ENCODE results near the gene NBL1. TPM values are rescaled to one million over a fixed set of nuclear protein-coding genes. Genes with fewer than 3 reads are reported as not detected.

Gene NBL1
- total RNA-seq, 1 donor from 2014 or later = 29.2 TPM

DNA sequence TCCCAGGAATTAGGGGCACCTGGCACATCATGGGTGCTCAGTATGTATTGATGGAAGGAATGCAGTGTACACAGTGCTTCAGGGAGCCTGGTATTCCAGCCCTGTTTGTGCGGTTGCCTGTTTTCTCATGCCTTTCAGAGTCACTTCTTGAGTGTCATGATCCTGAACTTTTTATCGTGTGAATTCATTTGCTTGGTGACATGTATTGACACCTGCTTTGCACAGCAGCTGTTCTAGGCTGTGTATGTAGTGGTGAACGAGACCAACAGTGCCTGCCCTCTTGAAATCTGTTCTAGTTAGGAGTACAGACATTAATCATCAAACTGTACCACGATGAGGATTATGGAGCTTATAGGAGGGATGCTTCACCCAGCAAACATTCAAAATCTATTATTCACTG, 26.7 kb downstream of the NBL1 start:
- no peak for DNase-seq

GRCh38 chr1:19672237-19672636, 28.1 kb downstream of the NBL1 start:
- no peak for DNase-seq

DNA sequence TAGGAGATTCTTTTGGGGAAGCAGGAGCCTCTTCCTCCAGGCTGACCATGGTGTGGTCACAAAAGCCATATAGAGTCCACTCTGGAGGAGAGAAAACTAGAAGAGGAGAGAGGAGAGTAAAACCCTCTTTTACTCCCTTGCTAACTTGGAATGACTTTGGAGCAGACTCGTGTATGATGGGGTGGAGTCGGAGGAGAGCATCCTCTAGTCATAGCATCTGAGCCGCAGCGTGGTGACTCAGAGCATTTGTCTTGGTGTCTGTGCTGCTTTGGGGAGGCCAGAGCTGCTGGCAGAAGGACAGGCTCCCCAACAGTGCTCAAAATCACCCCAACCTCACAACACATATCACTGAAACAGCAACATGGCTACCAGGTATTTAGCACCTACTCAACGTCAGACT, 31.7 kb downstream of the NBL1 start:
- DNase-seq = no peak

- no peak for DNase-seq
These were observed 32.4 kb downstream of the NBL1 start for GRCh38 chr1:19676438-19676922.

DNA sequence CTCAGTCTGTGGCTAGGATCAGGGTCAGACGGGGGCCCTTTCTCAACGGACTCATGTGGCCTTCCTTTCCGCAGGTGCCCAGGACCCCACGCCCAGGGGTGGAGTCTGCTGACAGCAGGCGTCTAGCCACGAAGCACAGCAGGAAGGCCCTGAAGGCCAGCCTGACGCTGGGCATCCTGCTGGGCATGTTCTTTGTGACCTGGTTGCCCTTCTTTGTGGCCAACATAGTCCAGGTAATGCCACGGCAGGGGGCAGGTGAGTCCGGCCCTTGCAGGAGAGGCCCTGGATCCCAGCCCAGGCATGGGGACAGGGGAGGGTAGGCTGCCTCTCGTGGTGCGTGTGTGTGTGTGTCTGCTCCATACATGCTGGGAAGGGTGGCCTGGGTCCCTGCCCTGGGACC, 34.4 kb downstream of the NBL1 start:
- DNase-seq = no peak

- no peak for DNase-seq
These were observed 34.9 kb downstream of the NBL1 start for GRCh38 chr1:19678931-19679453.

DNA sequence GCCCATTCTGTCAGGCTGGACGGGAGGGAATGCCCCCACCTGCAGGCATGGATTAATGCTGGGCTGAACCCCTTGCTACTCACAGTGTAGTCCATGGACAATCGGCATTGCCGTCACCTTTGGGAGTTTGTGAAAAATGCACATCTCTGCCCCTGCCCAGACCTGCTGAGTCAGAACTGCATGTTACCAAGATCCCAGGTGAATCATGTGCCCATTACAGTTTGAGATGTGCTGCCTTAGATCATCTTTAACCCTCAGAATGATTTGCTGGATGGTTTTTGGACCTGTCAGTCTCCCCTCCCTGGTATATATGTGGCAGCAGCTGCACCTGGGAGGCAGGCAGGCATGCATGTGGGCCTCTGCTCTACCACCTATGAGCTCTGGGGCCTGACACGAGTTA, 35.6 kb downstream of the NBL1 start:
- DNase-seq = no peak

DNA sequence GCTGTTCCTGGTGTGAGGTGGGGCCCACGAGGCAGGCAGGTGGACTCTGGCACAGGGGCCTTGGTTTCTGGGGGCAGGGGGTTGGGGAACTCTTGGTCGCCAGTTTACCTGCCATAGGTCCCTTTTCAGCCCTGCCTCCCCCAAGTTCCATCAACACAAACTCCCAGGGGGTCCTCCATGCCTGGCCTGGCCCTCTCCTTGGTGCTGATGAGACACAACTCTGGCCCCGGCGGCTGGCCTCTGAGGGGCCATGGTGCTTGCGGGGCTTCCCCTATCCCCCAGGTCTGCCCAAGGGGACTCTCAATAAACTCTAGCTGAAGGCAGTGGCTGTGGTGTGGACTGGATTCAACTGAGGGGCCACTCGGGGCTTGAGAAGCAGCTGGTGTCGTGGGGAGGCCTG, 36.5 kb downstream of the NBL1 start:
- no peak for DNase-seq

DNA sequence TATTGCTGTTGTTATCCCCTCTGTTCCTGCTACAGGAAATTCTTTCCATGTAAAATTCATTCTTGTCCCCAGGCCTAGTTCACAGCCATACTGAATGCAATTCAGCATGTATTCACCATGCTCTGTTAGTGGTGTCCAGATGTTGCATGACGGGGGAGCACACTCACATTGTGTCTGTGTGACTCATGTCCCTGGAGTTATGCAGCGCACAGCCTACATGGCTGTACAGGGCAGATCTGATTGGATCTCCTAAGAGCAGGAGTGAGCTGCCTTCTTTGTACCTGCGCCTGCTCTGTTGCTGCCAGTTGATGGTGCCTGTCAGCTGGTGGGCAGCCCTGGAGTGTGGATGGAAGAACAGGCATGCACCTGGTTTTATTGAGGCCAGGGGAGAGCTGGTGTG, 38.1 kb downstream of the NBL1 start:
- no peak for DNase-seq

- no peak for DNase-seq
These were observed 38.8 kb downstream of the NBL1 start for GRCh38 chr1:19682901-19683300.

- no peak for DNase-seq
These were observed 39.2 kb downstream of the NBL1 start for GRCh38 chr1:19683351-19683750.

DNA sequence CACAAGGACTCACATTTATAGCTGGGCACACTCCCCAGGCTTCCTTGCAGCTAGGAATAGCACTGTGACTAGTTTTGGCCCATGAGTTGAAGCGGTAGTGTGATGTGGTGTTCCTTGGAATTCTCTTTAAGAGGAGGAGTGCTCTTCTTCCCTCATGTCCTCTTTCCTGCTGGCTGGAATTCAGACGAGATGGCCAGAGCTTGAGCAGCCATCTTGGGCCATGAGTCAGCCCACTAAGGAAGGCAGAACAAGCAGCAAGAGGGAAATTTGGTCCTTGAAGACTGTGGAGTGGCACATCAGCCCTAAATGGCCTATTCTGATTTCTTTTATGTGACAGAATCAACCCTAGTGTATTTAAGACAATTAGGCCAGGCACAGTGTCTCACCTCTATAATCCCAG, 40.6 kb downstream of the NBL1 start:
- no peak for DNase-seq

GRCh38 chr1:19685994-19686393, 41.9 kb downstream of the NBL1 start:
- DNase-seq = no peak

DNA sequence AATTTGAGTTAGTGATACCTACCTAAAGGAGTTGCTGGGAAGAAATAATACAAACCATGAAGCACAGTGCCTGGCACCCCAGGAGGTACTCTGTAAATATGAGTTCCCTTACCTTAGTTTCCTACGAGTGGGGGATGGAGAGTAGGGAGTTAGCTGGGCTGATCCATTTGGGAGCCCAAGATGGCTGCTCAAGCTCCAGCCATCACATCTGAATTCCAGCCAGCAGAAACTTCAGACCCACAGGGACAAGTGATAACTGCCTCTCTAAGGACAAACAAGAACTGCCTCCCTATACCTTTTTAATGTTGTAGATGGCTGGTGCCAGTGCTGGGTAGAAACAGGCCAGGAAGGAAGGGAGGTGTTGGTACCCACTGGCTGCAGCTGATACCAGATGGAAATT, 43.3 kb downstream of the NBL1 start:
- DNase-seq = no peak

DNA sequence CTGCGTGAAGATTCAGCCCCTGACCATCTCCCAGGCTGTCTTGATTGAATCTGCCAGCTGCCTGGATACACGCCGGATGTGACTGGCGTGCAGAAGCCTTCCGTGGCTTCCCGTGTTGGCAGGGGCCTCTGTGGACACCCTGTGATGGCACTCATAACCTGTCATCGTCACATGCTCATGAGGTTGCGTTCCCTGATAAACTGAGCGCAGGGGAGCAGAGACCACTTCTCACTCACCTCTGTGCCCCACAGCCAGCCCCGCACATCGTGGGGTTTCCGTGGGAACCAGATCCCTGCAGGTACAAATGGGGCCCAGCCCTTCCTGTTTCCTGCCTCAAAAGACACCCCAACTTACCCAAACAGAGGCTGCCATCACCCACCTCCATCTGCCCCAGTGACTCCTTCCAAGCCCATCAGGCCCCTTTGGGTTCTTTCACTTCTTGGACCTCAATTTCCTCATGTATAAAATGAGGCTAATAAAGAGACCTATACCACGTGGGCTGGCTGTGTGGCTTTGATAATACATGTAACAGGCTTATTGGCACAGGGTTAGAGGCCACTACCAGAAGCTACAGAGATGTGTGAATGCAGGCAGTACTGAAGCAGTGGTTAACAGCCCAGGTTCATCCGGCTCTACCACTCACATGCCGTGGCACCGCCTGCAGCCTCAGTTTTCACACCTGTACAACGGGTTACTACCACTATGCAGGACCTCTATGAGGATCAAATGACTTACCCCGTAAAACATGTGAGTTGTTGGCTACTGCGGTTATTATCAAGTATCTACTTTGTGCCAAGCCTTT, 44.1 kb downstream of the NBL1 start:
- no peak for DNase-seq

GRCh38 chr1:19689085-19689757, 45.1 kb downstream of the NBL1 start:
- no peak for DNase-seq

- DNase-seq = no peak
These were observed 45.7 kb downstream of the NBL1 start for GRCh38 chr1:19689856-19690255.

DNA sequence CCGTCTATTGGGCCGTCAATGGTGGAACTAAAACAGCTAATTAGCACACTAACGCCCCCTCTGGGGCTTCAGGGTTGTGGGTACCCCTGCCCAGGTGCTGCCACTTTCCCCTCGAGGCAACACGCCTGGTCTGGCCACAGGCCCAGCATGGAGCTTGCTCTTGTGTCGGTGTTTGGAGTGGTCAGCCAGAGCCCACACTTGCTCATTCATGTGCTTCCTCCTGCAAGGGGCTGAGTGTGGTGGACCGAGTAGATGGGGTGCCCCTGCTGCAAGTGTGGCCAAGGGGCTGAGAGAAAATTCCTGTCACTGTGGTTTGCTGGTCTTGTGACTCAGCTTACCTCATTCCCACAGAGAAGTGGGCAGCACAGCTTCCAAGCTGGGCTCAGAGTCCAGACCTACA, 46.2 kb downstream of the NBL1 start:
- DNase-seq = no peak

DNA sequence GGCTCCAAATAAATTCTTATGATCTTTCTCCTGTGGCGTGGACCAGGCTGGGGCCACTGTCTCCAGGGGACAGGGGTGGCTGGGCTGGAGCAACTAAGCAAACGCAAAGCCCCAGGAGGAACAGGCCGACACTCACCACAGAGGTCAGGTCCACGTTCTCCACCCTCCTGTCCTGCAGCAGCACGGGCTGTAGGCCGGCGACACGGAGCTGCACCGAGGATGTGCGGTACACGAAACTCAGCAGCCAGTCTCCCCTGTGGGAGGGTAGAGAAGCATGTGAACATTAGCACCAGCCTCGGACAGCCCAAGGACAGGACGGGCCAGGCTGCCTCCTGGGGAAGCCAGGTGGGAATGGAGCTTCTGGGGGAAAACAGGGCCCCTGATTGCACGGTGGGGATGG, 50.2 kb downstream of the NBL1 start:
- no peak for DNase-seq

DNA sequence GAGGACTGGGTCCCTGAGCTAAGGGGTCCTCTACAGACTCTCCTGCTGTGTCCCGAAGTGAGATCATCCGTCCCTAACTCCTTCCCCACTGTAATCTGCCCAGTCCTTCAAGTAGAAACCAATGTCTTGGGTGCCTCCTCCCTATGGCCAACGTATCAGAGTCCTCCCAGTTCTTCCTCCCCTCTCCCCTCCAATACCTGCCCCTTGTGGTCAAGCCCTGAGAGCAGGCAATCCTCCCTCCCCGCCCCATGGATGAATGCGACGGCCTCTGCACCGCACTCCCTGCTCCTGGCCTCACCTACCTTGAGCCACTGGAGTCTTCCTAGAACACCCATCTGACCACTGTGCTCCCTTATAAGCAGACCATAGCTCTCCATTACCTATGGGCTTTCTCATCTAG, 51.7 kb downstream of the NBL1 start:
- no peak for DNase-seq

- no peak for DNase-seq
These were observed 52.7 kb downstream of the NBL1 start for GRCh38 chr1:19696820-19697219.

- no peak for DNase-seq
These were observed 54.1 kb downstream of the NBL1 start for GRCh38 chr1:19698181-19698580.

- no peak for DNase-seq
These were observed 56.1 kb downstream of the NBL1 start for GRCh38 chr1:19700079-19700777.
